ENCODE data around the gene IL3RA.
"Not testable (repeated sequence)": the region's sequence is repeated elsewhere in the genome, so short reads cannot be mapped to it uniquely, and the experiment has no call there.

IL3RA gene

DNA sequence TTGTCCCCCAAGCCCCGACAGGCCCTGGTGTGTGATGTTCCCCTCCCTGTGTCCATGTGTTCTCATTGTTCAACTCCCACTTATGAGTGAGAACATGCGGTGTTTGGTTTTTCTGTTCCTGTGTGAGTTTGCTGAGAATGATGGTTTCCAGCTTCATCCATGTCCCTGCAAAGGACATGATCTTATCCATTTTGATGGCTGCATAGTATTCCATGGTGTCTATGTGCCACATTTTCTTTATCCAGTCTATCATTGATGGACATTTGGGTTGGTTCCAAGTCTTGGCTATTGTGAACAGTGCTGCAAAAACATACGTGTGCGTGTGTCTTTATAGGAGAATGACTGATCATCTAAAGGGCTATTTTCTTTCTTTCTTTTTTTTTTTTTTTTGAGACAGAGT, 4.2 kb upstream of the IL3RA start:
- not testable (repeated sequence) for DNase-seq

DNA sequence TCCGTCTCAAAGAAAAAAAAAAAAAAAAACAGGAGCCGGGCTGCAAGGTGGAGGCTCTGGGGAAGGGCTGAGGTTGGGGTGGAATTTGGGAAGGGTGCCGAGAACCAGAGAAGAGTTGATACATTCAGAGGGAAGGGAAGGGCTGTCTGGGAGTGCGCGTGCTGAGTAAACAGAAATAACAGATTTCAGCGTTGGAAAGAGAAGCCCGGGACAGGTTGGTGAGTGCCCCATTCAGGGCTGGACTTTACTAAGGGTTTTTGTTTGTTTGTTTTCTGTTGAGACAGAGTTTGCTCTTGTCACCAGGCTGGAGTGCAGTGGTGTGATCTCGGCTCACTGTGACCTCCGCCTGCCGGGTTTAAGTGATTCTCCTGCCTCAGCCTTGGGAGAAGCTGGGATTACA, 1.7 kb upstream of the IL3RA start:
- no peak for DNase-seq

DNA sequence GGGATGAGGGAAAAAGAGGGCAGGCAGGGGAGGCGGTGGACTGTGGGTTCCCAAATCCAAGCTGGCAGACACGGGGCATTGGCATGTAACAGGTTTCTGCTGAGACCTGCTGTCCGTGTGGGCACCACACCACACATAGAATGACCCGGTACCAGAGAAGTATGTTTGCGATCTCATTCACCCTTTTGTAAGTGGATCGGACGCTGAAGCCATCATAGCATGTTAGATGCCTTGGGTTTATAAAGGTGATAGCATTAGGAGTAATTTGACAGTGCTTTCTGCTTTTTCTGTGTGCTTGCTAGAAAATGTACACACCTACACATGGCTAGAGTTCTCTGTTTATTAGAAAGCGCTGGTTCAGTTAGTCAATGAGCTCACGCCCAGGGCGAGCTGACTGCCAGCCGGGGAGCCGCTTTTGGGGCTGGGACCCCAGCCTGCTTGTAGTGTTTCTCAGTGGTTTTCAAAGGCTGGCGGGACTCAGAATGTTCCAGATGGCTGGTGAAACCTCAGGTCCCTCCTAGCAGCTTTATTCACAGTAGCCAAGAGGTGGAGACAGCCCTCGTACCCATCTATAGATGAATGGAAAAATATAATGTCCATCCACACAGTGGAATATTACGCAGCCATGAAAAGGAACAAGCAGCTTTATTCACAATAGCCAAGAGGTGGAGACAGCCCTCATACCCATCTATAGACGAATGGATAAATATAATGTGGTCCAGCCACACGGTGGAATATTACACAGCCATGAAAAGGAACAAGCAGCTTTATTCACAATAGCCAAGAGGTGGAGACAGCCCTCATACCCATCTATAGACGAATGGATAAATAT, 579 bp downstream of the IL3RA start:
- DNase-seq, result no peak

DNA sequence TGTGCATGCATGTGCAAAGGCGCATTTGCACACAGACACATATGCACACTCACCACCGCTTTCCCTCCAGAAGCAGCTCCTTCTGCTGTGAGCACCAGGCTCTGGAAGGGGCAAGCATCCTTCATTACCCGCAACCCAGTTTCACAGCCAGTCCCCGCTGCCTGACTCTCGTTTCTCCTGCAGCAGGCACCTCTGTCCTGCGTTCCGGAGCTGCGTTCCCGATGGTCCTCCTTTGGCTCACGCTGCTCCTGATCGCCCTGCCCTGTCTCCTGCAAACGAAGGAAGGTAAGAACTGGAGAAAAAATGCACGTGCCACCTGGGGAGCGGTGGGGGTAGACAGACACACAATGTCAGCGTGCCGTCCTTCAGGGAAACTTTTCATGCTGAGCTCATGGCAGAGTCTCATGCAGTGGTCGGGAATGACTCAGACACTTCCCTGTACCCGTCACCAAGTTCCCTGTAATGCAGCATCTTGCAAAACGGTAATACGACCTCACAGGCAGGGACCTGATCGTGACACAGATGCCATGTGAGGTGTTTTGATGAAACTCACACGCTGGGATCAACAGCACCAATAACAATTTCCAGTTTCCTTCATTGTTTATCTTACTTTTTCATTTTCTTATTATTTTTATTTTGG, 5.1 kb downstream of the IL3RA start:
- DNase-seq, result no peak

DNA sequence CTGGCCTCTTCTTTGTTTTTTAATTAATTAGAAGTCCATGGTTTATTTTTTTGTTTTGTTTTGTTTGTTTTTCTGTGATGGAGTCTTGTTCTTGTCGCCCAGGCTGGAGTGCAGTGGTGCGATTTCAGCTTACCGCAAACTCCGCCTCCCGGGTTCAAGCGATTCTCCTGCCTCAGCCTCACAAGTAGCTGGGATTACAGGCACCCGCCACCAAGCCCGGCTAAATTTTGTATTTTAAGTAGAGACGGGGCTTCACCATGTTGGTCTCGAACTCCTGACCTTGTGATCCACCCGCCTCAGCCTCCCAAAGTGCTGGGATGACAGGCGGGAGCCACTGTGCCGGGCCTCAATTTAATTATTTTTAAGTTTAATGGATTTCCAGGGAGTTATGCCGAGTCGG, 13.0 kb downstream of the IL3RA start:
- not testable (repeated sequence) for DNase-seq

DNA sequence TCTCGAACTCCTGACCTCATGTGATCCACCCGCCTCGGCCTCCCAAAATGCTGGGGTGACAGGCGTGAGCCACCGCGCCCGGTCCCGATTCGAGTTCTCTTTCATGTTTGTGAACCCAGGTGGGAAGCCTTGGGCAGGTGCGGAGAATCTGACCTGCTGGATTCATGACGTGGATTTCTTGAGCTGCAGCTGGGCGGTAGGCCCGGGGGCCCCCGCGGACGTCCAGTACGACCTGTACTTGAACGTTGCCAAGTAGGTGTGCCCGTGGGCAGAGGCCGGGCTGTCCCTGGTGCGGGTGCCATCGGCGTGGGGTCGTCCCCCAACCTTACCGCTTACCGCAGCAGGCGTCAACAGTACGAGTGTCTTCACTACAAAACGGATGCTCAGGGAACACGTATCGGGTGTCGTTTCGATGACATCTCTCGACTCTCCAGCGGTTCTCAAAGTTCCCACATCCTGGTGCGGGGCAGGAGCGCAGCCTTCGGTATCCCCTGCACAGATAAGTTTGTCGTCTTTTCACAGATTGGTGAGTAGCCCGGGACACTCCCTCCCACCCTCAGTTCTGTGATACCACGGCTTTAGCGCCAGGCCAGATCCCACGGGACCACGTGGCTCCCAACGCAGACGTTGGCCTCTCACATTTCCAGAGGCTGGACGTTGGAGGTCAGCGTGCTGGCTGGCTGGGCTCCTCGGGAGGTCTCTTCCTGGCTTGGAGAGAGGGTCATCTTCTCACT, 15.6 kb downstream of the IL3RA start:
- no peak for DNase-seq

DNA sequence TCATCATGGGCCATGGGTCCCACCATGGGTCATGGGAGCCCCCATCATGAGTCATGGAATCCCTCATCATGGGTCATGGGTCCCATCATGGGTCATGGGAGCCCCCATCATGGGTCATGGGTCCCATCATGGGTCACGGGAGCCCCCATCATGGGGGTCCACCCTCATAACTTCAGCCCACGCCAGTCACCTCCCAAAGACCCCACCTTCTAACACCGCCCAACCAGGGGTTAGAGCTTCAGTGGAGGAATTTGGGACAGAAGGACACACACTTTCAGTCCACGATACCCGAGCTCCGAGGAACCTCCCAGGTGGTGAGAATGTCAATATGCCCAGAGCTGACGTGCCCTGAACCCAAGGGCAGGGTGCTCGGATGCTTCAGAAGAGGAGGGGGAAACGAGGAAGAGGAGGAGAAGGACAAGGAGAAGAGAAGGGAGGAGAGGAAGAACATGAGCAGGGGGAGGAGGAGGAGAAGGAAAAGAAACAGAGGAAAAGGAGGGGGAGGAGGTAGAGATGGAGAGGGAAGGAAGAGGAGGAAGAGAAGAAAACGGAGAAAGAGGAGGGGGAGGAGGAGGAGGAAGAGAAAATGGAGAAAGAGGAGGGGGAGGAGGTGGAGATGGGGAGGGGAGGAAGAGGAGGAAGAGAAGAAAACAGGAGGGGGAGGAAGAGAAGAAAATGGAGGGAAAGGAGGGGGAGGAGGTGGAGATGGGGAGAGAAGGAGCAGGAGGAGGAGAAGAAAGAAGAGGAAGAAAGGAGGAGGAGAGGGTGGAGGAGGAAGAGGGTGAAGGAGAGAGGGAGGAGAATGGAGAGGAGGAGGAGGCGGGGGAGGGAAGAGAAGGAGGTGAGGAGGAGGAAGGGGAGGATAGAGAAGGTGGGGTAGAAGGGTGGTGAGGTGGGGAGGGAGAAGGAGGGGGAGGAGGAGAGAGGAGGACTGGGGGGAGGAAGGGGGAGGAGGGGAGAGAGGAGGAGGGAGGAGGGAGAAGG, 17.7 kb downstream of the IL3RA start:
- DNase-seq, result no peak

DNA sequence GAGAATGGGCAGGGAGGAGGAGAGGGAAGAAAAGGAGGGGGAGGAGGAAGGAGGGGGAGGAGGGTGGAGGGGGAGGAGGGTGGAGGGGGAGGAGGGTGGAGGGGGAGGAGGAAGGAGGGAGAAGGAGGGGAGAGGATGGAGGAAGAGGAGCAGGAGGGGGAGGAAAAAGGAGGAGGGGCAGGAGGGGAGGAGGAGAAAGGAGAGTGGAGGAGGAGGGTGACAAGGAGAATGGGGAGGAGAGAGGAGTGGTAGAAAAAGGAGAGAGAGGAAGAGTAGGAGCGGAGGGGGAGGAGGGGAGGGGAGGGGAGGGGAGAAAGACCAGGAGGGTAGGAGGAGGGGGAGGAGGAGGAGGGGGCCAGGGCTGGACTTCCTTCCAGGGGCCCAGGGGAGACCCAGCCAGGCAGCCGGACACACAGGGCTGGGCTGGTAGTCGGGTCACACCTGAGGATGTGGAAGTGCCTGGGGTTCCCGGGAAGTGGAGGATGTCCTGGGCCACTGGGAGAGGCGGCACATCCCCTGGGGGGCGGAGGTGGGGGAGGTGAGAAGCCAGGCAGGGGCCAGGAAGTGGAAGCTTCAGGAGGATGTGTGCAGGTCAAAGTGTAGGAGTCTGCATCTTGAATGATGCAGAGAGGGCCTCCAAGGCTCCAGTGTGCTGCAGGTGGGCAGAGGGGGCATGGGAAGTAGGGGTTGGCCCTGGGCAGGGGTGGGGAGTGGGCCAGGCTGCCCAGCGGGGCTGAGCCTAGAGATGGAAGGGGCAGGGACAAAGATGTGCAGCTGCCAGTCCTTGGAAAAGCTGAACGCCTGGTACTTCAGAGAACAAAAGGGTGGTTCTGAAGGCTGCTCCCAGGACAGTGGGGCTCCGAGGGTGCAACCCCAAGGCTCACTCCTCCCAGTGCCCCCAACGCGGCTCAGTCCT, 18.8 kb downstream of the IL3RA start:
- no peak for DNase-seq

DNA sequence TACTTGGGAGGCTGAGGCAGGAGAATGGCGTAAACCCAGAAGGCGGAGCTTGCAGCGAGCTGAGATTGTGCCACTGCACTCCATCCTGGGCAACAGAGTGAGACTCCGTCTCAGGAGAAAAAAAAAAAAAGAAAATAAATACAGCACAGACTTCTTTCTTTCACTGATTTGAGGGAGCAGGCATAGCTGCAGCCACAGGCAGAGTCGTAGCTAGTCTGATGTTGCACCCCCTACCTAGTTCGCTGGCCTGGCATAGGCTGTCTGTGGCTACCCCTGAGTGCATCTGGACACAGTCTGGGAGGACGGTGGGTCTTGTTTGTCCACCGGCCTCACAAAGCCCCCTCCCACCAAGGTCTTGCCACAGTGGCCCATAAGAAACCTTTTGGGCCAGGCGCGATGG, 21.4 kb downstream of the IL3RA start:
- no peak for DNase-seq

DNA sequence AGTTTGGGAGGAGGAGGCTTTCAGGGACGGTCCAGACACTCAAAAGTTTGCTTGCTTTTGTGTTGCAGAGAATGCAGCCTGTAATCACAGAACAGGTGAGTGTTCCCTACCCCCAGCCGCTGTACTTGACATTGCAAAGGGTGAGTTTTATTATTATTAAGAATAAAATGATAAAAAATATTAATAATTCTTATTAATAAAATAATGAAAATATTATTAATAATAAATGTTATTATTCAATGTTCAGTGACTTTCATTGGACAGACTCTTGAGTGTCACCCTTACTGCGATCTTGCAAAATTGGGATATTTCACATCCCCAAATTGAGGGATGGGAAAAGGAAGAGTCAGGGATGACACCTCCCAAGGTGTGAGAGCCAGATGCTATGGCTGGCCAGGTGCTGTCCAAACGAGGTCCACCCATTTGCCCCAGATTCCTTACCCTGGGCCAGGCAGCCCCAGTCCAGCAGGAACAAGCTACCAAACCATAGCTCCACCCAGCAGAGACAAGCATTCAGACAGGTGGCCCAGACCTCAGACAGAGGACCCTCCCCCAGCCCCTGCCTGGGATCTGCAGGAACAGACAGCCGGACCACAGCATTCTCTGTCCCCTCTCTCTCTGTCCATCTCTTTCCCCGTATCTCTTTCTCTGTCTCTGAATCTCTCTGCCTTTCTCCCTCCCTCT, 22.4 kb downstream of the IL3RA start:
- no peak for DNase-seq

DNA sequence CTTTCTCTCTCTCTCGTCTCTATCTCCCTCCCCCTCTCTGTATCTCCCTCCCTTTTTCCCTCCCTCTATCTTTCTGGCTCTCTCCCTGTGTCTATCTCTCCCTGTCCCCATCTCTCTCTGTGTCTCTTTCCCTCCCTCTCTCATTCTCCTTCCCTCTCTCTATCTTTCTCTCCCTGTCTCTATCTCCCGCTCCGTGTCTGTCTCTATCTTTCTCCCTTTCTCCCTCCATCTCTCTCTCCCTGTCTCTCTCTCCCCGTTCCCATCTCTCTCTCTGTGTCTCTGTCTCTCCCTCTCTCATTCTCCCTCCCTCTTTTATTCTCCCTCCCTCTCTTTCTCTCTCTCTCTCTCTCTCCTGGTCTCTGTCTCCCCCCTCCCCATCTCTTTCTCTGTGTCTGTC, 22.9 kb downstream of the IL3RA start:
- DNase-seq, result no peak

DNA sequence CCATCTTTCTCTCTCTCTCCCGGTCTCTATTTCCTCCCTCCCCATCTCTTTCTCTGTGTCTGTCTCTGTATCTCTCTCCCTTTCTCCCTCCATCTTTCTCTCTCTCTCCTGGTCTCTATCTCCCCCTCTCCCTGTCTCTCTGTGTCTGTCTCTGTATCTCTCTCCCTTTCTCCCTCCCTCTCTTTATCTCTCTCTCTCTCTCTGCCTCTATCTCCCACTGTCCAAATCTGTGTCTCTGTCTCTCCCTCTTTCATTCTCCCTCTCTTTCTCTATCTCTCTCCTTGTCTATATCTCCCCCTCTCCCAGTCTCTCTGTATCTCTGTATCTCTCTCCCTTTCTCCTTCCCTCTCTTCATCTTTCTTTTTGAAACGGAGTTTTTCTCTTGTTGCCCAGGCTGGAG, 23.6 kb downstream of the IL3RA start:
- DNase-seq, result no peak

DNA sequence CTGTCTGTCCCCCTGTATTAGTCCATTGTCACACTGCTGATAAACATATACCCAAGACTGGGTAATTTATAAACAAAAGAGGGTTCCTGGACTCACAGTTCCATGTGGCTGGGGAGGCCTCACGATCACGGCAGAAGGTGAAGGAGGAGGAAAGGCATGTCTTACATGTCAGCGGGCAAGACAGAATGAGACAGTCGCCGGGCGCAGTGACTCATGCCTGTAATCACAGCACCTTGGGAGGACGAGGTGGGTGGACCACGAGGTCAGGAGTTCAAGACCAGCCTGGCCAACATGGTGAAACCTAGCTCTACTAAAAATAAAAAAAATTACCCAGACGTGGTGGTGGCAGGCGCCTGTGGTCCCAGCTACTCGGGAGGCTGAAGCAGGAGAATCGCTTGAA, 24.7 kb downstream of the IL3RA start:
- no peak for DNase-seq

DNA sequence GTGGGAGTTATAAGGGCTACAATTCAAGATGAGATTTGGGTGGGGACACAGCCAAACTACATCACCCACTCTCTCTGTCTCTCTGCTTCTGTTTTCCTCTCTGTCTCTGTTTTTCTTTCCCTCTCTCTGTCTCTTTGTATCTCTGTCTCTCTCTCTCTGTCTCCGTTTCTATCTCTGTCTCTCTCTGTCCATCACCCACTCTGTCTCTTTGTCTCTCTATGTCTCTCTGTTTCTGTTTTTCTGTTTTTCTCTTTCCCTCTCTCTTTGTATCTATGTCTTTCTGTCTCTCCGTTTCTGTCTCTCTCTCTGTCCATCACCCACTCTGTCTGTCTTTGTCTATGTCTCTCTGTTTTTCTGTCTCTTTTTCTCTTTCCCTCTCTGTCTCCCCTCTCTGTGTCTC, 25.3 kb downstream of the IL3RA start:
- DNase-seq, result no peak

DNA sequence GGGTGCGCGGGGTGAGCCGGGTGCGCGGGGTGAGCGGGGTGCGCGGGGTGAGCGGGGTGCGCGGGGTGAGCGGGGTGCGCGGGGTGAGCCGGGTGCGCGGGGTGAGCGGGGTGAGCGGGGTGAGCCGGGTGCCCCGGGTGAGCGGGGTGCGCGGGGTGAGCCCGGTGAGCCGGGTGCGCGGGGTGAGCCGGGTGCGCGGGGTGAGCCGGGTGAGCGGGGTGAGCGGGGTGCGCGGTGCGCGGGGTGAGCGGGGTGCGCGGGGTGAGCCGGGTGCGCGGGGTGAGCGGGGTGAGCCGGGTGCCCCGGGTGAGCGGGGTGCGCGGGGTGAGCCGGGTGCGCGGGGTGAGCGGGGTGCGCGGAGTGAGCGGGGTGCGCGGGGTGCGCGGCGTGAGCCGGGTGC, 29.8 kb downstream of the IL3RA start:
- not testable (repeated sequence) for DNase-seq

DNA sequence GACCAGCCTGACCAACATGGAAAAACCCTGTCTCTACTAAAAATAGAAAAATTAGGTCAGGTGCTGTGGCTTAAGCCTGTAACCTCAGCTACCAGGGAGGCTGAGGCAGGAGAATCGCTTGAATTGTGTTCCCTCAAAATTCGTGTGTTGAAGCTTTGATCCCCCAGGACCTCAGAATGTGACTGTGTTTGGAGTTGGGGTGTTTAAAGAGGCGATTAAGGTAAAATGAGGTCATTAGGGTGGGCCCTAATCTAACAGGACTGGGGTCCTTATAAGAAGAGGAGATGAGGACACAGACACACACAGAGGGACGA, 31.8 kb downstream of the IL3RA start:
- no peak for DNase-seq

DNA sequence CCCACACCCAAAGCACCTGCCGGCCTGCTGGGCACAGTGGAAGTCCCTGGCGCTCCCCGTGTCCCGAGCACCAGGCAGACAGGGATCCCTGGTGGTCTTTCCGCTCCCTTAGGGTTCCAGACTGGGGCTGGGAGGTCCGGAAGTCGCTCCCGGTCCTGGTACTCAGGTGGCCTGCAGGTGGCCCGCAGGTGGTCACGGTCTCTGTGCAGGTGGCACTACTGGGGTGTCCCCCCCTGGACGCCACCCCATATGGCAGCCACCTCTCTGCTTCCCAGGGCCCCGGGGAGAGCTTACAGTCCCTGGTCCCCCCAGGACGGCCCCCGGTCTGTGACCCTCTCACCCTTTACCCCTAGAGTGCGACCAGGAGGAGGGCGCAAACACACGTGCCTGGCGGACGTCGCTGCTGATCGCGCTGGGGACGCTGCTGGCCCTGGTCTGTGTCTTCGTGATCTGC, 41.7 kb downstream of the IL3RA start:
- DNase-seq, result no peak

DNA sequence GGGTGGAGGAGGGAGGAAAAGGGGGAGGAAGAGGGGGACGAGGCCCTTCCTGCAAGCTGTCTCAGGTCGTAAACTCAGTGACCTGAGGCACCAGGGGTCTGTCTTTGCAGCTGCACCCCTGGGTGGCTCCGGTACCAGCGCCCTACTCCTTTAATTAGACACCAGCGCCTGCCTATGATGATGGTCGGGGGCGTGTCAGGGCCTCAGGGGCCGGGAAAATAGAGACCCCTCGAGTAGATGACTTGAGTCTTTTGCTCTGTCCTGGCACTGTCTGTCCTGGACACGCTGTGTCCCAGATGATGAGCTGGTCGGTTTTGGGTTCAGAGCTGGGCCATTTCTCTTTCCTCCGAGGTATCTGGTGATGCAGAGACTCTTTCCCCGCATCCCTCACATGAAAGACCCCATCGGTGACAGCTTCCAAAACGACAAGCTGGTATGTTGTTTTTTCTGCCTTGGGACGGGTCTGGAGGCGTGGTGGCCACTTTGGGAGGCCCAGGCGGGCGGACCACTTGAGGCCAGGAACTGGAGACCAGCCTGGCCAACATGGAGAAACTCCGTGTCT, 44.2 kb downstream of the IL3RA start:
- DNase-seq, result no peak

DNA sequence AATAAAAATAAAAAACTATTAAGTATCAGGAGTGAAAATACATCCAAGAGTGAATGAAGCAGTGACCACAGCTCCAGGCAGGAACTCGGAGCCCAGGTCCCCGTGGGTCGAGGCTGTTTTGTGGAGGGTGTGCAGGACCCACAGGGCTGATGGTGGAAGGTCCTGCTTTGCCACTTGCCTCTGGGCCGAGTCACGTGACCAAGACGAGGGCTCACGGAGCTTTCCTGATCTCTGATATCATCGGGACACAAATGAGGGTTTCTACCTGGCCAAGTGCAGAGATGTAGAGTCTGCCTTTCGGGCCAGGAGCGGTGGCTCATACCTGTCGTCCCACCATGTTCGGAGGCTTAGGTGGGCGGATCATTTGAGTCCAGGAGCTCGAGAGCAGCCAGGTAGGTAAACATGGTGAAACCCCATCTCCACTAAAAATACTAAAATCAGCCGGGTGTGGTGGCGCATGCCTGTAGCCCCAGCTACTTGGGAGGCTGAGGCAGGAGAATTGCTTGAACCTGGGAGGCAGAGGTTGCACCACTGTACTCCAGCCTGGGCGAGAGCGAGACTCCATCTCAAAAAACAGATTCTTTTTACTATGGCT, 48.2 kb downstream of the IL3RA start:
- no peak for DNase-seq

Data from activated T-cell treated with anti-CD3 and anti-CD28 coated beads, Interleukin-2, amount 50 U/mL, for 1 hour (primary cell).